HL-60 (cell line): ENCODE measurements around the gene TP73.

Source experiments
- CTCF ChIP-seq: IDR thresholded peaks from one replicate; pipeline ENCODE4 v1.5.1; 2011; ENCODE audit warnings: low read length, control low read depth, inconsistent platforms; ENCODE audit not compliant: insufficient read depth
- GABPA ChIP-seq: IDR thresholded peaks from 2 replicates; pipeline ENCODE4 v1.6.1; 2012; ENCODE audit warnings: low read depth
- POLR2AphosphoS5 ChIP-seq: IDR thresholded peaks from 2 replicates; pipeline ENCODE4 v1.6.1; 2012; ENCODE audit warnings: low read depth
- REST ChIP-seq: IDR thresholded peaks from 2 replicates; pipeline ENCODE4 v1.6.1; 2012; ENCODE audit warnings: low read depth; ENCODE audit not compliant: insufficient replicate concordance
- SPI1 ChIP-seq: IDR thresholded peaks from 2 replicates; pipeline ENCODE4 v1.6.1; 2012; ENCODE audit warnings: low read depth, mild to moderate bottlenecking, borderline replicate concordance

DNA sequence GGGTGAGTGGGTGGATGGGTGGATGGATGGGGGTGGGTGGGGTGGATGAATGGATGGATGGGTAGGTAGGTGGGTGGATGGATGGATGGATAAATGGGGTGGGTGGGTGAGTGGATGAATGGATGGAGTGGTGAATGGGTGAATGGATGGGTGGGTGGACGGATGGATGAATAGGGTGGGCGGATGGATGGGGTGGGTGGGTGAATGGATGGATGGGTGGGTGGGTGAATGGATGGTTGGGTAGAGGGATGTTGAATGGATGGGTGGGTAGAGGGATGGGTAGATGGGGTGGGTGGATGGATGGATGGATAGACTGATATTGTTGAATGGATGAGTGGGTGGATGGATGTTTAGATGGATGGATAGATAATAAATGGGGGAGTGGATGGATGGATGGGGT, 73.0 kb downstream of the TP73 start:
- no peak for TF ChIP-seq CTCF
- no peak for TF ChIP-seq REST
- no peak for TF ChIP-seq POLR2AphosphoS5
- TF ChIP-seq GABPA, result no peak
- no peak for TF ChIP-seq SPI1
